H1 (cell line): ENCODE data around the gene BABAM2. TPM values are rescaled to one million over a fixed set of nuclear protein-coding genes. Genes with fewer than 3 reads are reported as not detected.

ENCODE experiments used
- CTCF ChIA-PET: fragments of 300-600 bp; sonication (Branson Sonifier 250); formaldehyde crosslinking; loops from one replicate; lab custom pipeline; 2021; ENCODE audit not compliant: partially characterized antibody; lab: Charles Lee
- POLR2A ChIA-PET: fragments of 300-600 bp; sonication (Branson Sonifier 250); formaldehyde crosslinking; loops from one replicate; lab custom pipeline; 2021; ENCODE audit warnings: inconsistent platforms; ENCODE audit not compliant: partially characterized antibody; lab: Charles Lee
- DNase-seq, 2 experiments: peaks; one replicate each; pipeline versions ENCODE4 v3.0.0 to v3.0.0-alpha.2; 2010 to 2022; ENCODE audit warnings: low spot score in 2 of 2, low read depth in 1 of 2, mixed read lengths in 1 of 2
- FAIRE-seq: peaks from 2 replicates; lab custom pipeline; 2011; peaks lifted over from hg19 to GRCh38; lab: Jason Lieb, UNC
- H2AFZ ChIP-seq: 2 replicates; pipeline ENCODE4 v1.8.1; 2012; ENCODE audit warnings: low read length, inconsistent platforms
- H2AK5ac ChIP-seq: 2 replicates; pipeline ENCODE4 v1.6.1; 2013; ENCODE audit warnings: low read depth, low read length
- H2BK120ac ChIP-seq: replicated peaks from 2 replicates; pipeline ENCODE3; 2013; ENCODE audit warnings: low read depth, low read length, inconsistent platforms
- H2BK12ac ChIP-seq: 2 replicates; pipeline ENCODE4 v1.6.1; 2013; ENCODE audit warnings: low read depth, low read length
- H2BK15ac ChIP-seq: 2 replicates; pipeline ENCODE4 v1.6.1; 2013; ENCODE audit warnings: low read length
- H2BK20ac ChIP-seq: 2 replicates; pipeline ENCODE4 v1.6.1; 2013; ENCODE audit warnings: low read length
- H2BK5ac ChIP-seq: 2 replicates; pipeline ENCODE4 v1.6.1; 2013; ENCODE audit warnings: low read depth, low read length
- H3K14ac ChIP-seq: 2 replicates; pipeline ENCODE4 v1.6.1; 2013; ENCODE audit warnings: inconsistent platforms; ENCODE audit not compliant: insufficient read length
- H3K18ac ChIP-seq: 2 replicates; pipeline ENCODE4 v1.6.1; 2013; ENCODE audit warnings: low read length; ENCODE audit errors: extremely low read depth
- H3K23ac ChIP-seq: 2 replicates; pipeline ENCODE4 v1.6.1; 2013; ENCODE audit warnings: inconsistent platforms; ENCODE audit not compliant: insufficient read length
- H3K23me2 ChIP-seq: 2 replicates; pipeline ENCODE4 v1.6.1; 2013; ENCODE audit warnings: low read depth, low read length
- H3K27ac ChIP-seq: 2 replicates; pipeline ENCODE4 v1.6.1; 2011; ENCODE audit warnings: low read depth, low read length, inconsistent platforms
- H3K27me3 ChIP-seq, 4 experiments: replicated peaks in 1 of 4; 1 replicate in 1 of 4; 2 replicates in 3 of 4; pipeline versions ENCODE4 v1.6.1 to v1.8.1; 2011 to 2013; ENCODE audit warnings: low read length in 3 of 4, mild to moderate bottlenecking in 3 of 4, inconsistent platforms in 2 of 4, mixed read lengths in 2 of 4, moderate library complexity in 1 of 4; ENCODE audit not compliant: control insufficient read depth in 3 of 4, insufficient read depth in 3 of 4; ENCODE audit errors: extremely low read depth in 1 of 4
- H3K36me3 ChIP-seq, 4 experiments: 2 replicates each; pipeline versions ENCODE4 v1.6.1 to v1.8.1; 2011 to 2013; ENCODE audit warnings: mild to moderate bottlenecking in 4 of 4, low read length in 3 of 4, moderate library complexity in 2 of 4, control low read depth in 1 of 4, inconsistent platforms in 1 of 4; ENCODE audit not compliant: insufficient read depth in 4 of 4, control insufficient read depth in 2 of 4
- H3K4ac ChIP-seq: replicated peaks from 2 replicates; pipeline ENCODE3; 2013; ENCODE audit warnings: low read length, low read depth, mixed read lengths, inconsistent platforms; ENCODE audit not compliant: insufficient read length
- H3K4me1 ChIP-seq, 4 experiments: replicated peaks in 1 of 4; 1 replicate in 1 of 4; 2 replicates in 3 of 4; pipeline versions ENCODE4 v1.6.1 to v1.8.1; 2011 to 2013; ENCODE audit warnings: low read length in 3 of 4, inconsistent platforms in 2 of 4, mixed read lengths in 1 of 4; ENCODE audit not compliant: insufficient read depth in 4 of 4, control insufficient read depth in 3 of 4
- H3K4me2 ChIP-seq, 2 experiments: 2 replicates each; pipeline versions ENCODE4 v1.6.1 to v1.8.1; 2011 to 2013; ENCODE audit warnings: low read depth in 2 of 2, low read length in 2 of 2, control low read depth in 1 of 2, inconsistent platforms in 1 of 2, mild to moderate bottlenecking in 1 of 2; ENCODE audit not compliant: insufficient read depth in 1 of 2
- H3K4me3 ChIP-seq, 4 experiments: fragments of 200-600, 300-600 bp in 1 of 4; sonication (generic), shearing (Covaris generic), sonication (Bioruptor Twin) in 1 of 4; 2 replicates each; pipeline versions ENCODE4 v1.5.1 to v1.8.1; 2011 to 2016; ENCODE audit warnings: low read length in 4 of 4, low read depth in 3 of 4, control low read depth in 2 of 4, inconsistent platforms in 2 of 4, mild to moderate bottlenecking in 2 of 4, mixed read lengths in 1 of 4, moderate library complexity in 1 of 4; ENCODE audit not compliant: insufficient read depth in 2 of 4; ENCODE audit errors: extremely low read depth in 1 of 4
- H3K56ac ChIP-seq: replicated peaks from 2 replicates; pipeline ENCODE3; 2013; ENCODE audit warnings: low read depth, mild to moderate bottlenecking, mixed read lengths, low read length, inconsistent platforms; ENCODE audit not compliant: insufficient read length
- H3K79me1 ChIP-seq: 2 replicates; pipeline ENCODE4 v1.6.1; 2013; ENCODE audit warnings: low read depth, low read length, control low read depth
- H3K79me2 ChIP-seq, 2 experiments: 2 replicates each; pipeline versions ENCODE4 v1.6.1 to v1.8.1; 2012 to 2013; ENCODE audit warnings: low read length in 2 of 2, mild to moderate bottlenecking in 2 of 2, inconsistent platforms in 1 of 2; ENCODE audit not compliant: insufficient read depth in 2 of 2, control insufficient read depth in 1 of 2
- H3K9ac ChIP-seq, 4 experiments: replicated peaks in 1 of 4; 1 replicate in 1 of 4; 2 replicates in 3 of 4; pipeline versions ENCODE4 v1.6.1 to v1.8.1; 2011 to 2013; ENCODE audit warnings: low read depth in 3 of 4, low read length in 3 of 4, control low read depth in 2 of 4, mild to moderate bottlenecking in 2 of 4, moderate library complexity in 2 of 4, inconsistent platforms in 1 of 4; ENCODE audit errors: extremely low read depth in 1 of 4
- H3K9me3 ChIP-seq, 2 experiments: 2 replicates each; pipeline versions ENCODE4 v1.6.1 to v1.8.1; 2012 to 2013; ENCODE audit warnings: mild to moderate bottlenecking in 2 of 2, moderate library complexity in 2 of 2, control low read depth in 1 of 2, inconsistent platforms in 1 of 2, low read depth in 1 of 2, low read length in 1 of 2, mixed read lengths in 1 of 2; ENCODE audit not compliant: insufficient read depth in 2 of 2
- H4K20me1 ChIP-seq, 2 experiments: replicated peaks in 1 of 2; 2 replicates each; pipeline versions ENCODE3 to v1.8.1; 2011 to 2013; ENCODE audit warnings: inconsistent platforms in 2 of 2, low read length in 2 of 2, mild to moderate bottlenecking in 1 of 2; ENCODE audit not compliant: insufficient read depth in 2 of 2, control insufficient read depth in 1 of 2
- H4K5ac ChIP-seq: 2 replicates; pipeline ENCODE4 v1.6.1; 2013; ENCODE audit warnings: low read length, low read depth, mixed read lengths, inconsistent platforms; ENCODE audit not compliant: insufficient read length
- H4K8ac ChIP-seq: 2 replicates; pipeline ENCODE4 v1.8.0; 2013; ENCODE audit warnings: mild to moderate bottlenecking, moderate library complexity, low read length, inconsistent platforms; ENCODE audit not compliant: insufficient read depth; ENCODE audit errors: extremely low read depth
- H4K91ac ChIP-seq: replicated peaks from 2 replicates; pipeline ENCODE3; 2013; ENCODE audit warnings: low read length, mixed read lengths, inconsistent platforms; ENCODE audit not compliant: insufficient read length
- CBX5 ChIP-seq: fragments of 300-800, 300-1000 bp; sonication (generic); IDR thresholded peaks from 2 replicates; pipeline ENCODE4 v1.7.1; 2016; ENCODE audit warnings: antibody characterized with exemption, low read length, low read depth
- GABPA ChIP-seq: IDR thresholded peaks from 2 replicates; pipeline ENCODE4 v1.6.1; 2011; ENCODE audit warnings: mild to moderate bottlenecking, low read length, moderate library complexity, borderline replicate concordance; ENCODE audit not compliant: insufficient read depth
- JUN ChIP-seq: IDR thresholded peaks from 2 replicates; pipeline ENCODE4 v1.6.1; 2011; ENCODE audit warnings: low read depth, mild to moderate bottlenecking, improper control_type of control experiment, low read length
- JUND ChIP-seq: IDR thresholded peaks from 2 replicates; pipeline ENCODE4 v1.6.1; 2011; ENCODE audit warnings: mild to moderate bottlenecking, improper control_type of control experiment, low read length
- POU5F1 ChIP-seq: IDR thresholded peaks from 2 replicates; pipeline ENCODE4 v1.6.1; 2011; ENCODE audit warnings: low read depth, mild to moderate bottlenecking, low read length, moderate library complexity
- TAF7 ChIP-seq: optimal IDR thresholded peaks from 2 replicates; pipeline ENCODE3; 2011; ENCODE audit warnings: low read depth, mild to moderate bottlenecking, inconsistent platforms, low read length, moderate library complexity, borderline replicate concordance
- WGBS, 2 experiments: shearing (Covaris generic) in 1 of 2; methylation state at CpG; one replicate each; pipeline versions ENCODE4 v1.1.6 to v1.1.7; 2013 to 2015; ENCODE audit warnings: low lambda C conversion rate in 2 of 2, mixed read lengths in 2 of 2, inconsistent platforms in 1 of 2, low coverage in 1 of 2, missing lambda C conversion rate in 1 of 2; ENCODE audit not compliant: insufficient replicate concordance in 2 of 2, insufficient coverage in 1 of 2, insufficient read length in 1 of 2; ENCODE audit errors: extremely low coverage in 1 of 2, missing lambda C conversion rate in 1 of 2; 5-methylcytosine and 5-hydroxymethylcytosine counted together
- polyA plus RNA-seq, 7 experiments: library from polyadenylated mRNA; depleted of rRNA in 3 of 7; stranded (reverse) in 5 of 7; unstranded in 2 of 7; fragments of >200 nt in 5 of 7; fragments of 200-250 nt in 2 of 7; gene quantifications; 1 replicate in 5 of 7; 2 replicates in 1 of 7; 4 replicates in 1 of 7; pipeline versions ENCODE4 v1.2.1 to v1.2.3, GENCODE V29; 2011 to 2013; ENCODE audit warnings: missing spikeins in 2 of 7, mixed read lengths in 2 of 7
- total RNA-seq: library from RNA; stranded (reverse); fragmentation: NEBNext Ultra II Directional; extraction: Animal tissue kit (Norgen Biotek cat#: 25700); gene quantifications from 2 replicates; pipeline ENCODE4 v1.2.1, GENCODE V29; 2021

BABAM2 gene
- total and polyA plus RNA-seq, 2 of the 8 experiments (the other 6 are each of a cell fraction or from before 2014, with no cell fraction given), result 15.8 to 20.9 TPM

DNA sequence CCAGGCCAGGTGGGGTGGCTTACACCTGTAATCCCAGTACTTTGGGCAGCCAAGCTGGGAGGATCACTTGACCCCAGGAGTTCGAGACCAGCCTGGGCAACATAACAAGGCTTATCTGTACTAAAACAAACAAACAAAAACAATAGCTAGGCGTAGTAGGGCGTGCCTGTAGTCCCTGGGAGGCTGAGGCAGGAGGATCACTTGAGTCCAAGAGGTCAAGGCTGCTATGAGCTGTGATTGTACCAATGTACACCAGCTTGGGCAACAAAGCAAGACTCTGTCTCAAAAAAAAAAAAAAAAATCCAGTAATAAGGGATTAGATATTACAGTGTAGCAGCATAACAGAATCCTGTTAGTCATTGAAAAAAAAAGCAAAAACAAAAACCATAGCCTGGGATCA lies 279.0 kb downstream of the BABAM2 start:
- Histone ChIP-seq H3K18ac (no peak overlapping the region), H4K5ac (no peak overlapping the region), H2AFZ (no peak overlapping the region), H2BK15ac (no peak overlapping the region), H4K91ac (no peak overlapping the region), H2BK20ac (no peak overlapping the region), H3K4ac (no peak overlapping the region), H3K27ac (no peak overlapping the region), H3K9ac (no peak overlapping the region), H2AK5ac (no peak overlapping the region), H3K36me3 (no peaks in the 10 kb centered on the region), H3K23ac (no peak overlapping the region), H2BK12ac (no peak overlapping the region), H3K4me2 (no peak overlapping the region), H3K79me1 (no peaks in the 10 kb centered on the region), H3K4me3 (no peak overlapping the region), H3K9me3 (no peaks in the 10 kb centered on the region), H3K56ac (no peak overlapping the region), H3K23me2 (no peaks in the 10 kb centered on the region), H4K8ac (no peak overlapping the region), H2BK5ac (no peak overlapping the region), H3K27me3 (no peaks in the 10 kb centered on the region), H2BK120ac (no peak overlapping the region), H4K20me1 (no peaks in the 10 kb centered on the region), H3K79me2 (no peaks in the 10 kb centered on the region), H3K14ac (no peak overlapping the region), H3K4me1 (no peaks in the 10 kb centered on the region)
- DNase-seq (no peak), FAIRE-seq (no peak)
- ChIA-PET POLR2A (no interaction called here), CTCF (interaction anchor here (0.6 to 2.4 kb wide), 8 partner anchors 13 to 447 kb away, joined by 3 to 12 read pairs (median 3); no protein-coding TSS in a partner anchor)
- WGBS, 2 experiments, result 92% methylated on average over 3 of the region's 3 CpGs; no CpG with 5 or more reads in 1 of the 2 experiments
- TF ChIP-seq POU5F1 (no peak), CBX5 (no peak), JUND (no peak), JUN (no peak), TAF7 (no peak), GABPA (no peak)
